K562 (cell line): ENCODE data around the gene AKAP13. TPM values are rescaled to one million over a fixed set of nuclear protein-coding genes. Genes with fewer than 3 reads are reported as not detected.

Experiments used
- ATAC-seq: fragments of 200-7000 bp; cut with Tn5 transposase; 3 replicates; pipeline ENCODE4 v1.9.1; 2020; ENCODE audit warnings: moderate library complexity
- BruUV-seq: library from RNA; stranded (reverse); fragments of 400-500 nt; replicated peaks from 2 replicates; lab custom pipeline; 2021; lab: Mats Ljungman, UMichigan
- CTCF ChIA-PET: fragments of 300-600 bp; formaldehyde crosslinking; extraction: SDS; loops from one replicate; lab custom pipeline; 2021; ENCODE audit warnings: low intra/inter-chr PET ratio; lab: Yijun Ruan, JAX
- POLR2A ChIA-PET: fragments of 300-600, 350-650 bp; sonication (Branson Sonifier 250); formaldehyde crosslinking; extraction: SDS; loops from one replicate; lab custom pipeline; 2021; ENCODE audit warnings: antibody characterized with exemption, inconsistent platforms; lab: Yijun Ruan, JAX
- DNase-seq, 4 experiments: peaks; one replicate each; pipeline versions ENCODE4 v3.0.0 to v3.0.0-alpha.2; 2011 to 2018; ENCODE audit warnings: low spot score in 3 of 4, mixed read lengths in 3 of 4; ENCODE audit errors: extremely low read depth in 1 of 4
- FAIRE-seq: peaks from 2 replicates; lab custom pipeline; 2011; peaks lifted over from hg19 to GRCh38; lab: Jason Lieb, UNC
- H2AFZ ChIP-seq: 2 replicates; pipeline ENCODE4 v1.6.0; 2011; ENCODE audit warnings: low read depth, low read length, control low read depth, inconsistent platforms
- H3K27ac ChIP-seq: fragments of 200-600 bp; 3 replicates; pipeline ENCODE4 v1.8.0; 2011; ENCODE audit warnings: low read depth, mild to moderate bottlenecking, control low read depth, inconsistent platforms, low read length, moderate library complexity, mixed read lengths; ENCODE audit errors: extremely low read depth
- H3K27me3 ChIP-seq, 2 experiments: fragments of 300-600 bp in 1 of 2; 2 replicates in 1 of 2; 3 replicates in 1 of 2; pipeline versions ENCODE4 v1.6.0 to v1.8.0; 2011; ENCODE audit warnings: inconsistent platforms in 2 of 2, low read length in 2 of 2, mild to moderate bottlenecking in 1 of 2, mixed read lengths in 1 of 2, moderate library complexity in 1 of 2; ENCODE audit not compliant: control insufficient read depth in 2 of 2, insufficient read depth in 2 of 2
- H3K36me3 ChIP-seq: fragments of 300-600 bp; 3 replicates; pipeline ENCODE4 v1.8.0; 2011; ENCODE audit warnings: mild to moderate bottlenecking, low read length, inconsistent platforms; ENCODE audit not compliant: control insufficient read depth, insufficient read depth
- H3K4me1 ChIP-seq, 2 experiments: fragments of 200-600 bp in 1 of 2; replicated peaks in 1 of 2; 2 replicates in 1 of 2; 3 replicates in 1 of 2; pipeline versions ENCODE4 v1.5.1 to v1.8.0; 2011; ENCODE audit warnings: inconsistent platforms in 2 of 2, low read length in 2 of 2, mild to moderate bottlenecking in 1 of 2, mixed read lengths in 1 of 2, moderate library complexity in 1 of 2; ENCODE audit not compliant: control insufficient read depth in 2 of 2, insufficient read depth in 2 of 2
- H3K4me2 ChIP-seq: 2 replicates; pipeline ENCODE4 v1.6.1; 2011; ENCODE audit warnings: low read length, control low read depth, inconsistent platforms, mixed read lengths; ENCODE audit not compliant: insufficient read depth
- H3K4me3 ChIP-seq: fragments of 200-600 bp; sonication (generic), shearing (Covaris generic); 2 replicates; pipeline ENCODE4 v1.5.1; 2016; ENCODE audit warnings: control low read depth, inconsistent platforms
- H3K79me2 ChIP-seq: fragments of 200-600 bp; 3 replicates; pipeline ENCODE4 v1.8.0; 2011; ENCODE audit warnings: low read length, inconsistent platforms; ENCODE audit not compliant: control insufficient read depth, insufficient read depth
- H3K9ac ChIP-seq, 2 experiments: 2 replicates each; pipeline versions ENCODE4 v1.6.0 to v1.6.1; 2011; ENCODE audit warnings: low read depth in 2 of 2, low read length in 2 of 2, control low read depth in 1 of 2, inconsistent platforms in 1 of 2, mild to moderate bottlenecking in 1 of 2, mixed read lengths in 1 of 2; ENCODE audit not compliant: insufficient read depth in 1 of 2
- H3K9me1 ChIP-seq: one replicate; pipeline ENCODE4 v1.6.0; 2011; ENCODE audit warnings: inconsistent platforms, mild to moderate bottlenecking, low read length, moderate library complexity; ENCODE audit not compliant: control insufficient read depth, insufficient read depth
- H3K9me3 ChIP-seq: replicated peaks from 2 replicates; pipeline ENCODE4 v1.5.1; 2011; ENCODE audit warnings: low read depth, low read length, inconsistent platforms; ENCODE audit not compliant: control insufficient read depth, insufficient read depth
- H4K20me1 ChIP-seq: replicated peaks from 2 replicates; pipeline ENCODE4 v1.6.1; 2011; ENCODE audit warnings: low read length, inconsistent platforms, mixed read lengths; ENCODE audit not compliant: control insufficient read depth, insufficient read depth
- LCOR ChIP-seq: sonication (generic); formaldehyde crosslinking; IDR thresholded peaks from 2 replicates; pipeline ENCODE4 v1.8.0; 2022; ENCODE audit warnings: mild to moderate bottlenecking, missing genetic modification reagents
- RBM17 ChIP-seq: fragments of 200-400 bp; formaldehyde crosslinking; IDR thresholded peaks from 2 replicates; pipeline ENCODE4 v1.6.1; 2017; ENCODE audit warnings: low read depth, mild to moderate bottlenecking, low read length, borderline replicate concordance
- WGBS: fragments of 100-300 bp; shearing (Covaris generic); methylation state at CpG from one replicate; pipeline ENCODE4 v1.1.6; 2016; ENCODE audit warnings: low coverage, mixed read lengths; ENCODE audit not compliant: insufficient coverage; ENCODE audit errors: missing lambda C conversion rate; 5-methylcytosine and 5-hydroxymethylcytosine counted together
- in situ Hi-C: fragments of 300-500 bp; cut with MboI; formaldehyde crosslinking; loops from 4 replicates; pipeline ENCODE4 v1.15.0; 2018; ENCODE audit warnings: inconsistent platforms, mixed read lengths
- intact Hi-C: fragments of 100-400 bp; cut with micrococcal nuclease; formaldehyde crosslinking; loops from 2 replicates; pipeline ENCODE4 v1.14.2; 2022
- polyA plus RNA-seq, 8 experiments: library from polyadenylated mRNA; depleted of rRNA in 4 of 8; stranded (reverse) in 5 of 8; unstranded in 3 of 8; fragments of >200 nt; fragmentation: Nextera tagmentation in 2 of 8; fragmentation: Illumina TruSeq in 1 of 8; extraction: Ambion mirVana in 2 of 8; extraction: Trizol in 1 of 8; gene quantifications; 2 replicates each; pipeline versions ENCODE4 v1.2.1 to v1.2.3, GENCODE V29; 2011 to 2014; ENCODE audit warnings: inconsistent platforms in 1 of 8, missing spikeins in 1 of 8
- total RNA-seq, 7 experiments: library from RNA; depleted of rRNA in 6 of 7; stranded (reverse); fragments of >200 nt in 6 of 7; fragmentation: Illumina TruSeq in 2 of 7; extraction: Trizol in 2 of 7; gene quantifications; 2 replicates each; pipeline versions ENCODE4 v1.2.1 to v1.2.3, GENCODE V29; 2011 to 2021; ENCODE audit warnings: low replicate concordance in 1 of 7
- TF ChIP-seq, protein P1 (sequence below): fragments of 250-450 bp; sonication (Bioruptor Pico); IDR thresholded peaks from 2 replicates; pipeline ENCODE4 v1.4.0; 2020; ENCODE audit warnings: mild to moderate bottlenecking, moderate library complexity

Gene AKAP13
- total and polyA plus RNA-seq, 9 of the 15 experiments (the other 6 are each of a cell fraction or from before 2014, with no cell fraction given), result 0.03 to 1.7 (median 0.42) TPM

DNA sequence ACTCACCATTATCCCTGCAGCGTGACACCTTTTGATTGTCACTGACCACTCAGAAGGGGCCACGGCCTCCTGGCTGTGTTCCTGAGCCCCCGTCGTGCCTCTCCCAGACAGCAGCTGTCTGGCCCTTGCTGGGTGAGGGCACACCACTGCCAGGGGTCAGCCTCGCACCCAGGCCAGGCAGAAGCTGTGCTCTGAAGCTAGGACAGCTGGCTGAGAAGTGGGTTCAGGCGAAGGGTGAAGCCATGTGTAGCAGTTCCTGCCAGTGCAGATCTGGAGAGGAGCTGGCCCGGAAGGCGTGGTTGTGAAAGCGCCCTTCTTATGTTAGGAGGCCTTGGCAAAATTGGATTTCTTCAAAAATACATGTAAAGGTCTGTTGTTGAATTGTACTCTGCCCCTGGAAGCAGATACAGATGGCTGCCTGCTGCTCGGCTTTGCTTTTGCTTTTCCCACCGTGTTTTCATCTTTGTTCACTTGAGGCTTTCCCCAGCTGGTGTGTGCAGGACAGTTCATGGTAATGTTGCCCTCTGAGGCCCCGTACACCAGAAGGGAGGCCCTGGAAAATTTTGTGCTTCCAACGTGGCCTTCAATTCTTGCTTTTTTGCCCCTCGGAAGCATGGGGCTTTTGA lies 365.2 kb downstream of the AKAP13 start (continued):
- TF ChIP-seq, protein P1, sequence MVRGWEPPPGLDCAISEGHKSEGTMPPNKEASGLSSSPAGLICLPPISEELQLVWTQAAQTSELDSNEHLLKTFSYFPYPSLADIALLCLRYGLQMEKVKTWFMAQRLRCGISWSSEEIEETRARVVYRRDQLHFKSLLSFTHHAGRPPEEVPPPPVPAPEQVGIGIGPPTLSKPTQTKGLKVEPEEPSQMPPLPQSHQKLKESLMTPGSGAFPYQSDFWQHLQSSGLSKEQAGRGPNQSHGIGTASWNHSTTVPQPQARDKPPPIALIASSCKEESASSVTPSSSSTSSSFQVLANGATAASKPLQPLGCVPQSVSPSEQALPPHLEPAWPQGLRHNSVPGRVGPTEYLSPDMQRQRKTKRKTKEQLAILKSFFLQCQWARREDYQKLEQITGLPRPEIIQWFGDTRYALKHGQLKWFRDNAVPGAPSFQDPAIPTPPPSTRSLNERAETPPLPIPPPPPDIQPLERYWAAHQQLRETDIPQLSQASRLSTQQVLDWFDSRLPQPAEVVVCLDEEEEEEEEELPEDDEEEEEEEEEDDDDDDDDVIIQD (CRISPR knock-in tag), result no peak

DNA sequence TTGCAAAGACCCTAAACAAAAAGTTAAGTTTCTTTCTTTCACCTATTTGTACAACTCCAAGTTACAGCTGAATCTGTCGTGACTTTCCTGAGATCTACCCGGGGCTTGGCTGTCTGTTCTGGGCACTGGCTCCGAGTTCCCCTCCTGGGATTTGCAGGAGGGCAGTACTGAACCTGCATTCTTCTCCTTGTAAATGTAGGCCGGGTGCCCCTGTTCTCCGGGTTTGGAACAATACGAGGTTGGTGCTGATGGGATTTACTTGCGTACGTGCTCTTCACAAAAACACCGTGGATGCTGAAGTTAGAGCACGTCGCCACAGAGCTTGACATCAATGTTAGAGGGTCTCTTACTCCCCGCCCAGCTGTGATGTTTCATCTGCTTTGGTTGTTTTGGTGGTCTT lies 366.2 kb downstream of the AKAP13 start:
- H3K36me3 ChIP-seq, result no peaks in the 10 kb centered on the region
- in situ Hi-C loops, result no loop called here
- CTCF ChIA-PET, result no interaction called here

More for the DNA sequence above, 366.2 kb downstream of the AKAP13 start:
- Histone ChIP-seq H2AFZ (no peak overlapping the region), H3K4me2 (no peak overlapping the region), H3K4me3 (no peak overlapping the region), H3K9me1 (no peaks in the 10 kb centered on the region), H4K20me1 (no peaks in the 10 kb centered on the region), H3K4me1 (no peaks in the 10 kb centered on the region), H3K9me3 (no peaks in the 10 kb centered on the region), H3K79me2 (no peaks in the 10 kb centered on the region), H3K9ac (no peak overlapping the region), H3K27ac (no peak overlapping the region), H3K27me3 (peaks cover 32 to 57% of the 10 kb centered on the region in 2 experiments)
- ATAC-seq, result no peak
- no TSS peak for BruUV-seq
- POLR2A ChIA-PET, result interaction anchor here (0.5 kb wide), 1 partner anchor 383 kb away, joined by 4 read pairs; no protein-coding TSS in a partner anchor
- DNase-seq, result no peak
- intact Hi-C loops, result no loop called here
- no peak for FAIRE-seq
- 2% methylated on average over 12 of the region's 12 CpGs for WGBS
- TF ChIP-seq LCOR (CRISPR knock-in tag) (no peak), RBM17 (no peak)
